NT2/D1 (cell line): ENCODE measurements around the gene ZNF776.

Source experiments
- SUZ12 ChIP-seq: IDR thresholded peaks from 2 replicates; pipeline ENCODE4 v1.6.1; 2011; ENCODE audit not compliant: insufficient read length, insufficient read depth; ENCODE audit errors: extremely low read depth
- YY1 ChIP-seq: IDR thresholded peaks from 2 replicates; pipeline ENCODE4 v1.6.1; 2011; ENCODE audit not compliant: insufficient read length, insufficient read depth
- ZNF274 ChIP-seq: IDR thresholded peaks from 2 replicates; pipeline ENCODE4 v1.6.1; 2011; ENCODE audit warnings: mild to moderate bottlenecking, low read depth, low read length

GRCh38 chr19:57776764-57777296 lies 30.2 kb downstream of the ZNF776 start:
- TF ChIP-seq YY1 (no peak), ZNF274 (no peak), SUZ12 (no peak)
